ENCODE data around the gene ITGA1. TPM values are rescaled to one million over a fixed set of nuclear protein-coding genes. Genes with fewer than 3 reads are reported as not detected.

Gene ITGA1
- total and polyA plus RNA-seq, 2 donors (not counting 1 experiment from before 2014, with no cell fraction given), result 12.6 to 115 TPM

DNA sequence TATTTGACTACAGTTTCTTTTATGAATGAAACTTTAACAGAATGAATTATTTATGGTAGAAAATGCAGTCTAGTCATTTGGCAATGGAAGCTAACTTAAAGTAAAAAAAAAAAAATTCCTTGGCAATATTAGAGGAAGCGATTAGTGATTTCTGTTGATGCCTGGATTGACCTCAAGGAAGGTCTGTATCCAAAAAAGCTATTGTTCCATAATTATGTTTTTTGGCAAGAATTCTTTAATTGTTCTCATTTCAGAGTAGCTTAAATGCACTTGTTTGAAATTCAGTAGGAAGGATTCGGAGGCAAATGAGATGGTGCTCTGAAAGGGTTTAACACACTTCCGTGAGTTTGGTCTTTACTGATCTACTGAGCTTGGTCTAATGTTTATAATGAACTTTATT lies 61.8 kb downstream of the ITGA1 start:
- Histone ChIP-seq H3K36me3 (ENCODE audit: control insufficient read depth, insufficient read depth, low read length) (no peaks in the 10 kb centered on the region), H3K79me2 (ENCODE audit: control insufficient read depth, insufficient read depth, low read length) (no peaks in the 10 kb centered on the region), H3K4me2 (ENCODE audit: extremely low read depth, insufficient read depth, low read length) (no peak overlapping the region), H3K9ac (ENCODE audit: insufficient read depth, low read length) (no peak overlapping the region), H3K27ac (ENCODE audit: insufficient read depth, low read length) (no peak overlapping the region), H3K9me3 (ENCODE audit: control insufficient read depth, insufficient read depth, low read depth, low read length) (no peaks in the 10 kb centered on the region), H3K4me1 (ENCODE audit: control insufficient read depth, extremely low read depth, insufficient read depth, low read length) (peaks cover 10% of the 10 kb centered on the region), H2AFZ (ENCODE audit: low read length) (no peak overlapping the region), H4K20me1 (ENCODE audit: control insufficient read depth, extremely low read depth, insufficient read depth, low read length) (no peaks in the 10 kb centered on the region), H3K27me3 (ENCODE audit: control insufficient read depth, insufficient read depth, low read length) (no peaks in the 10 kb centered on the region), H3K4me3 (replicated peaks in 1 of 4; ENCODE audit: control extremely low read depth in 1 of 4, insufficient read depth in 1 of 4, low read depth in 3 of 4, low read length in 4 of 4) (no peak overlapping the region)
- no peak for DNase-seq (ENCODE audit: low read depth in 2 of 2)
- TF ChIP-seq EZH2 (IDR thresholded peaks at IDR 0.05; ENCODE audit: low read length, missing control alignments), result no peak
- TF ChIP-seq, protein P1, sequence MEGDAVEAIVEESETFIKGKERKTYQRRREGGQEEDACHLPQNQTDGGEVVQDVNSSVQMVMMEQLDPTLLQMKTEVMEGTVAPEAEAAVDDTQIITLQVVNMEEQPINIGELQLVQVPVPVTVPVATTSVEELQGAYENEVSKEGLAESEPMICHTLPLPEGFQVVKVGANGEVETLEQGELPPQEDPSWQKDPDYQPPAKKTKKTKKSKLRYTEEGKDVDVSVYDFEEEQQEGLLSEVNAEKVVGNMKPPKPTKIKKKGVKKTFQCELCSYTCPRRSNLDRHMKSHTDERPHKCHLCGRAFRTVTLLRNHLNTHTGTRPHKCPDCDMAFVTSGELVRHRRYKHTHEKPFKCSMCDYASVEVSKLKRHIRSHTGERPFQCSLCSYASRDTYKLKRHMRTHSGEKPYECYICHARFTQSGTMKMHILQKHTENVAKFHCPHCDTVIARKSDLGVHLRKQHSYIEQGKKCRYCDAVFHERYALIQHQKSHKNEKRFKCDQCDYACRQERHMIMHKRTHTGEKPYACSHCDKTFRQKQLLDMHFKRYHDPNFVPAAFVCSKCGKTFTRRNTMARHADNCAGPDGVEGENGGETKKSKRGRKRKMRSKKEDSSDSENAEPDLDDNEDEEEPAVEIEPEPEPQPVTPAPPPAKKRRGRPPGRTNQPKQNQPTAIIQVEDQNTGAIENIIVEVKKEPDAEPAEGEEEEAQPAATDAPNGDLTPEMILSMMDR (conservative IDR thresholded peaks at IDR 0.05 in 1 of 2, IDR thresholded peaks at IDR 0.05 in 1 of 2; ENCODE audit: low read depth in 1 of 2, low read length in 2 of 2), result no peak

DNA sequence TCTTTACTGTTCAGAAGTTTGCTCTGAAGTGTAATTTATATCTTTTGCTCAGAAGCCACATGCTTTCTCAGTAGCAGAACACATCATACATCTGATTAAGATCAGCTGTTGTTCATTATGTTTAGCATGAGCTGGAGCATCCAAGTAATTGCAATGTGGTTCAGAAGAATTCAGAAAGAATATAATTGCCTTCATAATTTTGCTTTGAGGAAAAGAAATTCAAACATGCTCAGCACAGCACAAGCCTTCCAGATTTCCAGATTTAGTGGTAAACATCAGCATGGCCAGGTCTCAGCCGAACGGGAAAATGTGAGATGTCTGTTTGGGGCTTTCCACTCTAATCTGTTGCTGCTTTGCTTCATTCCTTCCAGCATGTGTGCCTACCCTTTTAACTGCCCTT lies 65.9 kb downstream of the ITGA1 start:
- Histone ChIP-seq H3K4me2 (ENCODE audit: extremely low read depth, insufficient read depth, low read length) (peak overlapping the region; percentile 75), H3K27ac (ENCODE audit: insufficient read depth, low read length) (peak overlapping the region; percentile 3), H3K4me1 (ENCODE audit: control insufficient read depth, extremely low read depth, insufficient read depth, low read length) (peaks cover 2% of the 10 kb centered on the region), H3K9ac (ENCODE audit: insufficient read depth, low read length) (no peak overlapping the region), H4K20me1 (ENCODE audit: control insufficient read depth, extremely low read depth, insufficient read depth, low read length) (no peaks in the 10 kb centered on the region), H2AFZ (ENCODE audit: low read length) (no peak overlapping the region), H3K9me3 (ENCODE audit: control insufficient read depth, insufficient read depth, low read depth, low read length) (no peaks in the 10 kb centered on the region), H3K79me2 (ENCODE audit: control insufficient read depth, insufficient read depth, low read length) (no peaks in the 10 kb centered on the region), H3K27me3 (ENCODE audit: control insufficient read depth, insufficient read depth, low read length) (no peaks in the 10 kb centered on the region), H3K4me3 (replicated peaks in 1 of 4; ENCODE audit: control extremely low read depth in 1 of 4, insufficient read depth in 1 of 4, low read depth in 3 of 4, low read length in 4 of 4) (peak overlapping the region in 1 of 4 experiments; percentile 14), H3K36me3 (ENCODE audit: control insufficient read depth, insufficient read depth, low read length) (no peaks in the 10 kb centered on the region)
- no peak for TF ChIP-seq EZH2 (IDR thresholded peaks at IDR 0.05; ENCODE audit: low read length, missing control alignments)
- TF ChIP-seq, protein P1 (conservative IDR thresholded peaks at IDR 0.05 in 1 of 2, IDR thresholded peaks at IDR 0.05 in 1 of 2; ENCODE audit: low read depth in 1 of 2, low read length in 2 of 2), result peak in 1 of 2 donors; percentile 6
- peak in 1 of 2 donors; percentile 53 for DNase-seq (ENCODE audit: low read depth in 2 of 2)

DNA sequence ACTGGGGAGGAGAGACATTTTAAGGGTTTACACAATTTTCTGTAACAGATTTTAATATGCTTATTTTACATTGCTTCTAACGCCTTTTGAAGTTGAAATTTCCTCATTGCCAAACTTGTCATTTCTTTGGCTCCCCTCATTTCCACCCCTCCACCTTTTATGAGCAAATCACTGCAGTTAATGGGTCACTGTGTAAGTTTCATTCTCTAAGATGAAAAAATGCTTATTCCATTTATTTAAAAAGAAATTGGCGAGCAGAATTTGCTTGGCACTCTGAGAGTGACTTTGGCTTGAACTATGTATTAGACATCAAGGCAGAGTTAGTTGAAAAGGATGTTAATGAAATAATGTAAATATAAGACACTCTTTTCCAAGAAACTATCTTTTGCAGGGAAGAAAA lies 66.6 kb downstream of the ITGA1 start:
- H3K27me3 ChIP-seq (ENCODE audit: control insufficient read depth, insufficient read depth, low read length), result no peaks in the 10 kb centered on the region
- H3K27ac ChIP-seq (ENCODE audit: insufficient read depth, low read length), result no peak overlapping the region
- no peak overlapping the region for H3K4me3 ChIP-seq (replicated peaks in 1 of 4; ENCODE audit: control extremely low read depth in 1 of 4, insufficient read depth in 1 of 4, low read depth in 3 of 4, low read length in 4 of 4)
- no peaks in the 10 kb centered on the region for H3K36me3 ChIP-seq (ENCODE audit: control insufficient read depth, insufficient read depth, low read length)
- peak overlapping the region; percentile 75 for H3K4me2 ChIP-seq (ENCODE audit: extremely low read depth, insufficient read depth, low read length)
- DNase-seq (ENCODE audit: low read depth in 2 of 2), result no peak
- no peak for TF ChIP-seq EZH2 (IDR thresholded peaks at IDR 0.05; ENCODE audit: low read length, missing control alignments)
- TF ChIP-seq, protein P1 (conservative IDR thresholded peaks at IDR 0.05 in 1 of 2, IDR thresholded peaks at IDR 0.05 in 1 of 2; ENCODE audit: low read depth in 1 of 2, low read length in 2 of 2), result no peak
- no peaks in the 10 kb centered on the region for H3K9me3 ChIP-seq (ENCODE audit: control insufficient read depth, insufficient read depth, low read depth, low read length)
- no peaks in the 10 kb centered on the region for H3K79me2 ChIP-seq (ENCODE audit: control insufficient read depth, insufficient read depth, low read length)
- H3K4me1 ChIP-seq (ENCODE audit: control insufficient read depth, extremely low read depth, insufficient read depth, low read length), result peaks cover 2% of the 10 kb centered on the region
- no peak overlapping the region for H3K9ac ChIP-seq (ENCODE audit: insufficient read depth, low read length)
- H2AFZ ChIP-seq (ENCODE audit: low read length), result no peak overlapping the region
- H4K20me1 ChIP-seq (ENCODE audit: control insufficient read depth, extremely low read depth, insufficient read depth, low read length), result no peaks in the 10 kb centered on the region
